ENCODE measurements around the gene NFAM1.

GRCh38 chr22:42384506-42384905, 47.7 kb downstream of the NFAM1 start:
- TF ChIP-seq POLR2AphosphoS5 (IDR thresholded peaks at IDR 0.05) = no peak
- TF ChIP-seq POLR2A (IDR thresholded peaks at IDR 0.05) = no peak
